Keratinocyte (primary cell): ENCODE measurements around the gene SNCB. TPM values are rescaled to one million over a fixed set of nuclear protein-coding genes. Genes with fewer than 3 reads are reported as not detected.

Source experiments
- DNase-seq: peaks from one replicate; pipeline ENCODE4 v3.0.0-alpha.2; 2011; ENCODE audit warnings: low read depth, missing footprints, low spot score
- FAIRE-seq: peaks from 2 replicates; lab custom pipeline; 2011; peaks lifted over from hg19 to GRCh38; lab: Jason Lieb, UNC
- H2AFZ ChIP-seq: 2 replicates; pipeline ENCODE4 v1.6.0; 2012; ENCODE audit warnings: low read length, control low read depth, inconsistent platforms; ENCODE audit not compliant: control insufficient read depth
- H3K27ac ChIP-seq: 2 replicates; pipeline ENCODE4 v1.5.1; 2011; ENCODE audit warnings: low read length; ENCODE audit not compliant: control insufficient read depth, insufficient read depth
- H3K27me3 ChIP-seq: 3 replicates; pipeline ENCODE4 v1.6.0; 2011; ENCODE audit warnings: low read length; ENCODE audit not compliant: control insufficient read depth, insufficient read depth; ENCODE audit errors: extremely low read depth
- H3K36me3 ChIP-seq, 2 experiments: 2 replicates in 1 of 2; 3 replicates in 1 of 2; pipeline ENCODE4 v1.5.1; 2011; ENCODE audit warnings: low read length in 2 of 2, mild to moderate bottlenecking in 1 of 2; ENCODE audit not compliant: control insufficient read depth in 2 of 2, insufficient read depth in 2 of 2; ENCODE audit errors: extremely low read depth in 1 of 2
- H3K4me1 ChIP-seq: 3 replicates; pipeline ENCODE4 v1.5.1; 2011; ENCODE audit warnings: low read length; ENCODE audit not compliant: control insufficient read depth, insufficient read depth; ENCODE audit errors: extremely low read depth
- H3K4me2 ChIP-seq: 3 replicates; pipeline ENCODE4 v1.6.0; 2011; ENCODE audit warnings: low read depth, low read length; ENCODE audit not compliant: control insufficient read depth, insufficient read depth; ENCODE audit errors: extremely low read depth
- H3K4me3 ChIP-seq, 3 experiments: fragments of 200-600 bp in 1 of 3; sonication (generic) in 1 of 3; 2 replicates in 2 of 3; 3 replicates in 1 of 3; pipeline ENCODE4 v1.5.1; 2011 to 2016; ENCODE audit warnings: low read length in 3 of 3, mild to moderate bottlenecking in 3 of 3, control low read depth in 2 of 3, inconsistent platforms in 1 of 3, low read depth in 1 of 3, mixed read lengths in 1 of 3, mixed run types in 1 of 3, moderate library complexity in 1 of 3; ENCODE audit not compliant: control insufficient read depth in 2 of 3, insufficient read depth in 2 of 3; ENCODE audit errors: extremely low read depth in 1 of 3
- H3K79me2 ChIP-seq: 2 replicates; pipeline ENCODE4 v1.6.0; 2012; ENCODE audit warnings: low read length; ENCODE audit not compliant: control insufficient read depth, insufficient read depth
- H3K9ac ChIP-seq: 3 replicates; pipeline ENCODE4 v1.6.0; 2011; ENCODE audit warnings: low read length; ENCODE audit not compliant: control insufficient read depth, insufficient read depth; ENCODE audit errors: extremely low read depth
- H3K9me1 ChIP-seq: 3 replicates; pipeline ENCODE4 v1.6.0; 2011; ENCODE audit warnings: low read length; ENCODE audit not compliant: control insufficient read depth, insufficient read depth; ENCODE audit errors: extremely low read depth
- H3K9me3 ChIP-seq: 2 replicates; pipeline ENCODE4 v1.5.1; 2012; ENCODE audit warnings: low read depth, low read length; ENCODE audit not compliant: control insufficient read depth
- H4K20me1 ChIP-seq: 3 replicates; pipeline ENCODE4 v1.6.0; 2011; ENCODE audit warnings: low read length; ENCODE audit not compliant: control insufficient read depth, insufficient read depth; ENCODE audit errors: extremely low read depth
- EZH2 ChIP-seq: IDR thresholded peaks from one replicate; pipeline ENCODE4 v1.6.1; 2012; ENCODE audit warnings: inconsistent platforms, mild to moderate bottlenecking, low read length, moderate library complexity
- dilution Hi-C: fragments of 300-500 bp; cut with MboI; formaldehyde crosslinking; loops from one replicate; pipeline ENCODE4 v1.7.0; 2020; ENCODE audit warnings: low sequenced_read_pairs; ENCODE audit not compliant: extremely low pct_ligation_motif_present
- polyA plus RNA-seq, 5 experiments: library from polyadenylated mRNA; depleted of rRNA in 3 of 5; stranded (reverse) in 3 of 5; stranded (forward) in 1 of 5; unstranded in 1 of 5; fragments of >200 nt; gene quantifications; 1 replicate in 1 of 5; 2 replicates in 3 of 5; 3 replicates in 1 of 5; pipeline versions ENCODE4 v1.2.1 to v1.2.3, GENCODE V29; 2011 to 2012; ENCODE audit warnings: missing spikeins in 2 of 5, low read depth in 1 of 5, low replicate concordance in 1 of 5
- TF ChIP-seq, protein P1 (sequence below), 3 experiments: IDR thresholded peaks in 1 of 3; conservative IDR thresholded peaks in 1 of 3; optimal IDR thresholded peaks in 1 of 3; 2 replicates in 2 of 3; 3 replicates in 1 of 3; pipeline versions ENCODE3 to v1.5.1; 2011; ENCODE audit warnings: low read length in 3 of 3, mild to moderate bottlenecking in 3 of 3, moderate library complexity in 2 of 3, control low read depth in 1 of 3, inconsistent platforms in 1 of 3; ENCODE audit not compliant: insufficient read depth in 2 of 3; ENCODE audit errors: extremely low read depth in 1 of 3

The SNCB gene
- polyA plus RNA-seq, 1 donor (not counting 4 experiments of a cell fraction or from before 2014, with no cell fraction given): 0.69 TPM

DNA sequence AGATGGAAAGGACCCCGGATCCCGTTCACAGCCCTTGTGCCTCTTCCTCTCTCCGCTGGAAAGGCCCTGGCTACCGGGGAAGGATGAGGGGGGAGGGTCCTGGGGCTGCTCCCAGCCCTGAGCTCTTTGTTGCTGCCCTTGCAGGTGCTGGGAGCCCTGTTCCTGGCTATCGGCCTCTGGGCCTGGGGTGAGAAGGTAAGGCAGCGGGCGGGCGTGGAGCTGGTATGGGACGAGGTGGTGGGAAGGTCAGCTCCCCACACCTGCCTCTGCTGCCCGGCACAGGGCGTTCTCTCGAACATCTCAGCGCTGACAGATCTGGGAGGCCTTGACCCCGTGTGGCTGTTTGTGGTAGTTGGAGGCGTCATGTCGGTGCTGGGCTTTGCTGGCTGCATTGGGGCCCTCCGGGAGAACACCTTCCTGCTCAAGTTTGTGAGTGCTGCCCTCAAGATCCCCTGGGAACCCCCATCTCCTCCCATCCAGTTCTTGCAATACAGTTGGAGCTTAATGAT lies 21.2 kb upstream of the SNCB start:
- no peak overlapping the region for H3K9ac ChIP-seq
- peaks cover 6 to 11% of the 10 kb centered on the region in 2 experiments for H3K36me3 ChIP-seq
- H3K27ac ChIP-seq: no peak overlapping the region
- H3K9me3 ChIP-seq: no peaks in the 10 kb centered on the region
- H4K20me1 ChIP-seq: peaks cover 4% of the 10 kb centered on the region
- peaks cover 28% of the 10 kb centered on the region for H3K79me2 ChIP-seq
- H3K4me2 ChIP-seq: no peak overlapping the region
- TF ChIP-seq, protein P1, sequence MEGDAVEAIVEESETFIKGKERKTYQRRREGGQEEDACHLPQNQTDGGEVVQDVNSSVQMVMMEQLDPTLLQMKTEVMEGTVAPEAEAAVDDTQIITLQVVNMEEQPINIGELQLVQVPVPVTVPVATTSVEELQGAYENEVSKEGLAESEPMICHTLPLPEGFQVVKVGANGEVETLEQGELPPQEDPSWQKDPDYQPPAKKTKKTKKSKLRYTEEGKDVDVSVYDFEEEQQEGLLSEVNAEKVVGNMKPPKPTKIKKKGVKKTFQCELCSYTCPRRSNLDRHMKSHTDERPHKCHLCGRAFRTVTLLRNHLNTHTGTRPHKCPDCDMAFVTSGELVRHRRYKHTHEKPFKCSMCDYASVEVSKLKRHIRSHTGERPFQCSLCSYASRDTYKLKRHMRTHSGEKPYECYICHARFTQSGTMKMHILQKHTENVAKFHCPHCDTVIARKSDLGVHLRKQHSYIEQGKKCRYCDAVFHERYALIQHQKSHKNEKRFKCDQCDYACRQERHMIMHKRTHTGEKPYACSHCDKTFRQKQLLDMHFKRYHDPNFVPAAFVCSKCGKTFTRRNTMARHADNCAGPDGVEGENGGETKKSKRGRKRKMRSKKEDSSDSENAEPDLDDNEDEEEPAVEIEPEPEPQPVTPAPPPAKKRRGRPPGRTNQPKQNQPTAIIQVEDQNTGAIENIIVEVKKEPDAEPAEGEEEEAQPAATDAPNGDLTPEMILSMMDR (optimal IDR thresholded peaks at IDR 0.05 in 1 of 3, IDR thresholded peaks at IDR 0.05 in 1 of 3, conservative IDR thresholded peaks at IDR 0.05 in 1 of 3; ENCODE audit: extremely low read depth in 1 of 3, insufficient read depth in 2 of 3, low read length in 3 of 3): no peak
- TF ChIP-seq EZH2: no peak
- DNase-seq: no peak
- dilution Hi-C loops: no loop called here
- H2AFZ ChIP-seq: no peak overlapping the region
- no peaks in the 10 kb centered on the region for H3K27me3 ChIP-seq
- H3K4me3 ChIP-seq: no peak overlapping the region
- FAIRE-seq: no peak
- no peaks in the 10 kb centered on the region for H3K9me1 ChIP-seq
- H3K4me1 ChIP-seq: peaks cover 26% of the 10 kb centered on the region

DNA sequence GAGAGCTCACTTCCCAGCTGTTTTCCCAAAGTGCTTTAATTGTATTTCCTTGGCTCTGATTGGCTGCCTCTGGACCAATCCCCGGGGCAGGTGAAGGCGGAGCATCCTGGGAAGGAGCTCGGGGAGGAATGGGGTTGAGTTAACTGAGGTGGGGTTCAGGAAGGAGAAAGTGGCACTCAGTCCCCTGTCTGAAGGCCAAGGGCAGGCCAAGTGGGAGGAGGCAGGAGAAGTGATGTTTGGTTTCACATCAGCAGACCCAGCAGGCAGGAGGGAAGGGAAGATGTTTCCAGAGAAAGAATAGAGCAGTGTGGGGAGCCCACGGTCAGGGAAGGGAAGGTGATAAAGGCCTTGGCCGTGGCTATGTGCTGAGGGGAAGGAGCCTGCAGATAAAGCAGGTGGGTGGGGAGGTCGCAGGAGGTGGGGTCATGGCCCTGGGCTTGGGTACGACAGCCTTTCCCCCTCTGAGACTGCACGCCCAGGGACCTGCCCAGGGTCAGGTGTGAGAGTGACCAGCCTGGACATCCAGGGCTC lies 20.1 kb upstream of the SNCB start:
- Histone ChIP-seq H2AFZ (no peak overlapping the region), H3K9ac (no peak overlapping the region), H3K27ac (no peak overlapping the region), H3K9me1 (no peaks in the 10 kb centered on the region), H4K20me1 (peaks cover 4% of the 10 kb centered on the region), H3K36me3 (peaks cover 6 to 11% of the 10 kb centered on the region in 2 experiments), H3K4me2 (no peak overlapping the region), H3K4me1 (peaks cover 26% of the 10 kb centered on the region), H3K9me3 (no peaks in the 10 kb centered on the region), H3K79me2 (peaks cover 28% of the 10 kb centered on the region), H3K4me3 (no peak overlapping the region), H3K27me3 (no peaks in the 10 kb centered on the region)
- FAIRE-seq (no peak), DNase-seq (no peak)
- no peak for TF ChIP-seq EZH2
- TF ChIP-seq, protein P1 (optimal IDR thresholded peaks at IDR 0.05 in 1 of 3, IDR thresholded peaks at IDR 0.05 in 1 of 3, conservative IDR thresholded peaks at IDR 0.05 in 1 of 3; ENCODE audit: extremely low read depth in 1 of 3, insufficient read depth in 2 of 3, low read length in 3 of 3): no peak
- dilution Hi-C loops: no loop called here
